ENCODE data around the gene GLCCI1.

GRCh38 chr7:8044761-8045430 lies 76.3 kb downstream of the GLCCI1 start:
- TF ChIP-seq, protein P1, sequence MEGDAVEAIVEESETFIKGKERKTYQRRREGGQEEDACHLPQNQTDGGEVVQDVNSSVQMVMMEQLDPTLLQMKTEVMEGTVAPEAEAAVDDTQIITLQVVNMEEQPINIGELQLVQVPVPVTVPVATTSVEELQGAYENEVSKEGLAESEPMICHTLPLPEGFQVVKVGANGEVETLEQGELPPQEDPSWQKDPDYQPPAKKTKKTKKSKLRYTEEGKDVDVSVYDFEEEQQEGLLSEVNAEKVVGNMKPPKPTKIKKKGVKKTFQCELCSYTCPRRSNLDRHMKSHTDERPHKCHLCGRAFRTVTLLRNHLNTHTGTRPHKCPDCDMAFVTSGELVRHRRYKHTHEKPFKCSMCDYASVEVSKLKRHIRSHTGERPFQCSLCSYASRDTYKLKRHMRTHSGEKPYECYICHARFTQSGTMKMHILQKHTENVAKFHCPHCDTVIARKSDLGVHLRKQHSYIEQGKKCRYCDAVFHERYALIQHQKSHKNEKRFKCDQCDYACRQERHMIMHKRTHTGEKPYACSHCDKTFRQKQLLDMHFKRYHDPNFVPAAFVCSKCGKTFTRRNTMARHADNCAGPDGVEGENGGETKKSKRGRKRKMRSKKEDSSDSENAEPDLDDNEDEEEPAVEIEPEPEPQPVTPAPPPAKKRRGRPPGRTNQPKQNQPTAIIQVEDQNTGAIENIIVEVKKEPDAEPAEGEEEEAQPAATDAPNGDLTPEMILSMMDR (IDR thresholded peaks at IDR 0.05; ENCODE audit: low read depth, low read length) = no peak
- no peak for TF ChIP-seq EZH2phosphoT487 (IDR thresholded peaks at IDR 0.05; ENCODE audit: low read depth)
